PC-3 (cell line): ENCODE measurements around the gene ATMIN.

ENCODE experiments used
- CTCF ChIP-seq: fragments of 300-600 bp; sonication (generic); conservative IDR thresholded peaks from 2 replicates; pipeline ENCODE4 v1.5.1; 2017; ENCODE audit warnings: antibody characterized with exemption, low read depth, mild to moderate bottlenecking, low read length
- EZH2 ChIP-seq: fragments of 300-600 bp; sonication (generic); IDR thresholded peaks from one replicate; pipeline ENCODE4 v1.6.1; 2017; ENCODE audit warnings: antibody characterized with exemption, mild to moderate bottlenecking, low read length; ENCODE audit not compliant: unreplicated experiment
- EZH2phosphoT487 ChIP-seq: fragments of 300-600 bp; sonication (generic); IDR thresholded peaks from 2 replicates; pipeline ENCODE4 v1.6.1; 2018; ENCODE audit warnings: mild to moderate bottlenecking, antibody characterized with exemption, low read length, borderline replicate concordance

GRCh38 chr16:80992676-80993293, 42.9 kb upstream of the ATMIN start:
- TF ChIP-seq CTCF: no peak
- no peak for TF ChIP-seq EZH2phosphoT487
- no peak for TF ChIP-seq EZH2
